Measurements from ENCODE around the gene AHNAK.
"Not testable (repeated sequence)": the region's sequence is repeated elsewhere in the genome, so short reads cannot be mapped to it uniquely, and the experiment has no call there.

AHNAK gene

GRCh38 chr11:62546244-62546928 lies at the start of gene AHNAK:
Gene AHNAK (minus strand): TSS chr11:62546806. CDS start chr11:62536098, 10,708 bp downstream.
- DNase-seq, result peak; percentile 73

GRCh38 chr11:62595124-62595523 lies 48.5 kb upstream of the AHNAK start:
- no peak for DNase-seq

- DNase-seq, result peak; percentile 91
Observed at GRCh38 chr11:62593434-62594044, 46.9 kb upstream of the AHNAK start.

GRCh38 chr11:62592989-62593421 lies 46.4 kb upstream of the AHNAK start:
- no peak for DNase-seq

GRCh38 chr11:62592146-62592815 lies 45.7 kb upstream of the AHNAK start:
- no peak for DNase-seq

GRCh38 chr11:62591448-62592145 lies 45.0 kb upstream of the AHNAK start, which contains the start of gene TUT1:
Gene TUT1 (minus strand): TSS chr11:62591523. CDS start chr11:62591485, 38 bp downstream.
- peak; percentile 100 for DNase-seq

GRCh38 chr11:62588966-62589637 lies 42.5 kb upstream of the AHNAK start:
- DNase-seq, result peak; percentile 38

- not testable (repeated sequence) for DNase-seq
Observed at GRCh38 chr11:62585356-62585755, 38.8 kb upstream of the AHNAK start.

- not testable (repeated sequence) for DNase-seq
Observed at GRCh38 chr11:62581735-62582134, 35.1 kb upstream of the AHNAK start.

- DNase-seq, result no peak
Observed at GRCh38 chr11:62580959-62581715, 34.5 kb upstream of the AHNAK start.

- no peak for DNase-seq
Observed at GRCh38 chr11:62579252-62579651, 32.6 kb upstream of the AHNAK start.

GRCh38 chr11:62578541-62578940 lies 31.9 kb upstream of the AHNAK start:
- DNase-seq, result no peak

GRCh38 chr11:62577046-62577714 lies 30.6 kb upstream of the AHNAK start:
- DNase-seq, result no peak

GRCh38 chr11:62575837-62576236 lies 29.2 kb upstream of the AHNAK start:
- no peak for DNase-seq

GRCh38 chr11:62575156-62575555 lies 28.6 kb upstream of the AHNAK start:
- peak; percentile 37 for DNase-seq

GRCh38 chr11:62574363-62575071 lies 27.9 kb upstream of the AHNAK start:
- DNase-seq, result peak; percentile 75

GRCh38 chr11:62573592-62574362 lies 27.2 kb upstream of the AHNAK start, which contains the start of gene EEF1G:
Gene EEF1G (minus strand): TSS chr11:62573891. CDS start chr11:62573842, 49 bp downstream.
- DNase-seq, result peak; percentile 100

- DNase-seq, result peak; percentile 51
Observed at GRCh38 chr11:62573006-62573591, 26.5 kb upstream of the AHNAK start.

GRCh38 chr11:62572431-62572830 lies 25.8 kb upstream of the AHNAK start:
- no peak for DNase-seq

All from DMS53 (cell line).